Iris pigment epithelial cell (primary cell): ENCODE data around the gene PIN1.

ENCODE experiments used
- DNase-seq: peaks from one replicate; pipeline ENCODE4 v3.0.0-alpha.2; 2011; ENCODE audit warnings: low read depth

Gene PIN1

GRCh38 chr19:9891609-9892373 lies 56.7 kb downstream of the PIN1 start:
- DNase-seq: no peak
